HCT116 (cell line): ENCODE results near the gene CLIC3. TPM values are rescaled to one million over a fixed set of nuclear protein-coding genes. Genes with fewer than 3 reads are reported as not detected.

Experiments used
- ATAC-seq: fragments of 200-7000 bp; cut with Tn5 transposase; 2 replicates; pipeline ENCODE4 v1.9.1; 2020; ENCODE audit warnings: mild to moderate bottlenecking, moderate library complexity
- BruUV-seq: library from RNA; stranded (reverse); fragments of 400-500 nt; replicated peaks from 2 replicates; lab custom pipeline; 2021; lab: Mats Ljungman, UMichigan
- CTCF ChIA-PET: fragments of 300-600 bp; sonication (Branson Sonifier 250); formaldehyde crosslinking; loops from one replicate; lab custom pipeline; 2021; ENCODE audit warnings: antibody characterized with exemption; lab: Charles Lee
- POLR2A ChIA-PET: fragments of 300-600, 350-600 bp; sonication (Branson Sonifier 250); formaldehyde crosslinking; loops from one replicate; lab custom pipeline; 2021; ENCODE audit warnings: antibody characterized with exemption; lab: Charles Lee
- RAD21 ChIA-PET, 2 experiments: fragments of 300-600 bp; sonication (Branson Sonifier 250); formaldehyde crosslinking; loops; one replicate each; lab custom pipeline; 2023; ENCODE audit warnings: low total read pairs in 2 of 2; ENCODE audit not compliant: uncharacterized antibody in 2 of 2, unreplicated experiment in 2 of 2, low non-redundant PET in 1 of 2; lab: Charles Lee
- DNase-seq: peaks from one replicate; pipeline ENCODE4 v3.0.0-alpha.2; 2010; ENCODE audit warnings: low read depth, low spot score
- H2AFZ ChIP-seq: fragments of 200-600 bp; shearing (Covaris generic), sonication (generic); 2 replicates; pipeline ENCODE4 v1.6.1; 2017; ENCODE audit warnings: low read depth, mixed run types, mixed read lengths, antibody characterized with exemption, low read length; ENCODE audit not compliant: poor library complexity, severe bottlenecking
- H3K27ac ChIP-seq: 2 replicates; pipeline ENCODE4 v1.5.1; 2012; ENCODE audit warnings: low read depth, low read length
- H3K27me3 ChIP-seq: fragments of 200-600 bp; sonication (generic); 2 replicates; pipeline ENCODE4 v1.6.1; 2016; ENCODE audit warnings: mixed run types, low read length, mixed read lengths; ENCODE audit not compliant: insufficient read depth
- H3K36me3 ChIP-seq, 2 experiments: fragments of 200-500 bp in 1 of 2; fragments of 200-600 bp in 1 of 2; sonication (Bioruptor generic) in 1 of 2; sonication (generic) in 1 of 2; 2 replicates each; pipeline versions ENCODE4 v1.5.1 to v1.6.1; 2014 to 2016; ENCODE audit warnings: low read length in 2 of 2, inconsistent platforms in 1 of 2, mixed read lengths in 1 of 2, mixed run types in 1 of 2; ENCODE audit not compliant: insufficient read depth in 2 of 2, control insufficient read depth in 1 of 2
- H3K4me1 ChIP-seq, 2 experiments: fragments of 200-600 bp in 1 of 2; sonication (generic) in 1 of 2; 2 replicates each; pipeline versions ENCODE4 v1.5.1 to v1.6.1; 2012 to 2017; ENCODE audit warnings: low read length in 2 of 2, inconsistent platforms in 1 of 2, mild to moderate bottlenecking in 1 of 2, mixed read lengths in 1 of 2, mixed run types in 1 of 2, moderate library complexity in 1 of 2; ENCODE audit not compliant: insufficient read depth in 2 of 2, control insufficient read depth in 1 of 2
- H3K4me2 ChIP-seq: fragments of 200-600 bp; sonication (generic); 2 replicates; pipeline ENCODE4 v1.6.1; 2017; ENCODE audit warnings: mixed run types, low read length, mixed read lengths
- H3K4me3 ChIP-seq, 2 experiments: fragments of 200-600 bp in 1 of 2; sonication (generic) in 1 of 2; replicated peaks in 1 of 2; 2 replicates each; pipeline ENCODE4 v1.5.1; 2011 to 2016; ENCODE audit warnings: low read length in 2 of 2, control low read depth in 1 of 2, low read depth in 1 of 2, mild to moderate bottlenecking in 1 of 2, mixed read lengths in 1 of 2, mixed run types in 1 of 2
- H3K79me2 ChIP-seq: fragments of 200-600 bp; sonication (generic); 2 replicates; pipeline ENCODE4 v1.6.1; 2017; ENCODE audit warnings: mild to moderate bottlenecking, mixed run types, low read length, moderate library complexity, mixed read lengths; ENCODE audit not compliant: insufficient read depth
- H3K9ac ChIP-seq: fragments of 200-600 bp; sonication (generic); 2 replicates; pipeline ENCODE4 v1.6.1; 2016; ENCODE audit warnings: low read length, mixed read lengths
- H3K9me2 ChIP-seq: fragments of 200-600 bp; sonication (generic), shearing (Covaris generic); 2 replicates; pipeline ENCODE4 v1.6.1; 2017; ENCODE audit warnings: mixed run types, mild to moderate bottlenecking, moderate library complexity; ENCODE audit not compliant: insufficient read depth
- H3K9me3 ChIP-seq, 2 experiments: fragments of 200-500 bp in 1 of 2; fragments of 200-600 bp in 1 of 2; sonication (Bioruptor generic) in 1 of 2; sonication (generic) in 1 of 2; 2 replicates each; pipeline ENCODE4 v1.6.1; 2014 to 2017; ENCODE audit warnings: low read length in 2 of 2, mixed read lengths in 2 of 2, inconsistent platforms in 1 of 2, low read depth in 1 of 2, mild to moderate bottlenecking in 1 of 2, mixed run types in 1 of 2, moderate library complexity in 1 of 2; ENCODE audit not compliant: control insufficient read depth in 1 of 2, insufficient read depth in 1 of 2
- H4K20me1 ChIP-seq: fragments of 200-600 bp; sonication (generic), shearing (Covaris generic); 2 replicates; pipeline ENCODE4 v1.6.1; 2017; ENCODE audit warnings: mixed run types, mild to moderate bottlenecking, moderate library complexity; ENCODE audit not compliant: insufficient read depth
- CBX3 ChIP-seq: IDR thresholded peaks from 2 replicates; pipeline ENCODE4 v1.6.1; 2012; ENCODE audit warnings: low read depth
- CEBPB ChIP-seq: IDR thresholded peaks from 2 replicates; pipeline ENCODE4 v1.6.1; 2012; ENCODE audit warnings: low read depth
- EZH2phosphoT487 ChIP-seq: fragments of 200-600 bp; IDR thresholded peaks from 2 replicates; pipeline ENCODE4 v1.6.1; 2018; ENCODE audit warnings: antibody characterized with exemption, borderline replicate concordance
- JUND ChIP-seq: IDR thresholded peaks from 2 replicates; pipeline ENCODE4 v1.6.1; 2012
- POLR2A ChIP-seq: IDR thresholded peaks from 2 replicates; pipeline ENCODE4 v1.7.0; 2011; ENCODE audit warnings: borderline replicate concordance; ENCODE audit not compliant: insufficient read depth, insufficient read length; ENCODE audit errors: extremely low read depth
- SP1 ChIP-seq: IDR thresholded peaks from 2 replicates; pipeline ENCODE4 v1.6.1; 2012; ENCODE audit warnings: low read depth
- YY1 ChIP-seq: IDR thresholded peaks from 2 replicates; pipeline ENCODE4 v1.6.1; 2011; ENCODE audit warnings: low read length, low read depth, moderate library complexity, mild to moderate bottlenecking; ENCODE audit not compliant: insufficient replicate concordance; ENCODE audit errors: extremely low read depth
- ZFX ChIP-seq: fragments of 450-650 bp; IDR thresholded peaks from 2 replicates; pipeline ENCODE4 v1.6.1; 2017
- intact Hi-C: fragments of 100-400 bp; cut with micrococcal nuclease; formaldehyde crosslinking; loops from 2 replicates; pipeline ENCODE4 v1.10.0; 2022
- total RNA-seq: library from RNA; stranded (reverse); gene quantifications from one replicate; pipeline ENCODE4 v1.2.1, GENCODE V29; 2021; ENCODE audit not compliant: unreplicated experiment
- TF ChIP-seq, protein P1 (sequence below): IDR thresholded peaks from 2 replicates; pipeline ENCODE4 v1.6.1; 2012

Gene CLIC3
- total RNA-seq, 1 experiment from 2014 or later: 8.4 TPM

DNA sequence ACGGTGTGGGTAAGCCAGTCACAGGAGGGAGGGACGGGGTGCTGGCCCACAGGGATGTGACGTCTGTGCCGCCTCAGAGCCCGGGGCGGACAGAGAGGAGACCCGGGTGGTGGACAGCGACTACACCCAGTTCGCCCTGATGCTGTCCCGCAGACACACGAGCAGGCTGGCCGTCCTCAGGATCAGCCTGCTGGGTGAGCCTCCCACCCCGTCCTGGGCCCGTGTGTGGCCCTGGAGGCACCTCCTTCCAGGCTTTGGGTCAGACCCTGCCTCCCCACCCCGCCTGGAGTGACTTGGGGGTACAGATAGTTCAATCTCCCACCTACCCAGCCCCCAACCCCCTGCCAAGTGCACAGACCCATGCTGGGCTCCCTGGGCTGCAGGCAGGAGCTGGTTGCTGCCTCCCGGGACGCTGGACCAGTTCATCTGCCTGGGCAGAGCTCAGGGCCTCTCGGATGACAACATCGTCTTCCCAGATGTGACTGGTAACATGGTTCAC is 42.5 kb downstream of the CLIC3 start:
- H3K4me1 ChIP-seq: peaks cover 13 to 23% of the 10 kb centered on the region in 2 experiments
- RAD21 ChIA-PET: no interaction called here
- TF ChIP-seq ZFX (no peak), SP1 (no peak), YY1 (no peak), POLR2A (no peak), CEBPB (no peak)
- TF ChIP-seq, protein P1, sequence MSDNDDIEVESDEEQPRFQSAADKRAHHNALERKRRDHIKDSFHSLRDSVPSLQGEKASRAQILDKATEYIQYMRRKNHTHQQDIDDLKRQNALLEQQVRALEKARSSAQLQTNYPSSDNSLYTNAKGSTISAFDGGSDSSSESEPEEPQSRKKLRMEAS: no peak
- no peak overlapping the region for H3K9ac ChIP-seq
- no TSS peak for BruUV-seq
- H2AFZ ChIP-seq: no peak overlapping the region
- H4K20me1 ChIP-seq: no peaks in the 10 kb centered on the region
- H3K36me3 ChIP-seq: no peaks in the 10 kb centered on the region
- no peak overlapping the region for H3K4me3 ChIP-seq
- no peaks in the 10 kb centered on the region for H3K27me3 ChIP-seq
- CTCF ChIA-PET: no interaction called here
- H3K79me2 ChIP-seq: no peaks in the 10 kb centered on the region
- H3K27ac ChIP-seq: no peak overlapping the region
- POLR2A ChIA-PET: no interaction called here
- DNase-seq (no peak), ATAC-seq (no peak)
- H3K4me2 ChIP-seq: no peak overlapping the region
- intact Hi-C loops: no loop called here
- no peaks in the 10 kb centered on the region for H3K9me3 ChIP-seq
- no peaks in the 10 kb centered on the region for H3K9me2 ChIP-seq

DNA sequence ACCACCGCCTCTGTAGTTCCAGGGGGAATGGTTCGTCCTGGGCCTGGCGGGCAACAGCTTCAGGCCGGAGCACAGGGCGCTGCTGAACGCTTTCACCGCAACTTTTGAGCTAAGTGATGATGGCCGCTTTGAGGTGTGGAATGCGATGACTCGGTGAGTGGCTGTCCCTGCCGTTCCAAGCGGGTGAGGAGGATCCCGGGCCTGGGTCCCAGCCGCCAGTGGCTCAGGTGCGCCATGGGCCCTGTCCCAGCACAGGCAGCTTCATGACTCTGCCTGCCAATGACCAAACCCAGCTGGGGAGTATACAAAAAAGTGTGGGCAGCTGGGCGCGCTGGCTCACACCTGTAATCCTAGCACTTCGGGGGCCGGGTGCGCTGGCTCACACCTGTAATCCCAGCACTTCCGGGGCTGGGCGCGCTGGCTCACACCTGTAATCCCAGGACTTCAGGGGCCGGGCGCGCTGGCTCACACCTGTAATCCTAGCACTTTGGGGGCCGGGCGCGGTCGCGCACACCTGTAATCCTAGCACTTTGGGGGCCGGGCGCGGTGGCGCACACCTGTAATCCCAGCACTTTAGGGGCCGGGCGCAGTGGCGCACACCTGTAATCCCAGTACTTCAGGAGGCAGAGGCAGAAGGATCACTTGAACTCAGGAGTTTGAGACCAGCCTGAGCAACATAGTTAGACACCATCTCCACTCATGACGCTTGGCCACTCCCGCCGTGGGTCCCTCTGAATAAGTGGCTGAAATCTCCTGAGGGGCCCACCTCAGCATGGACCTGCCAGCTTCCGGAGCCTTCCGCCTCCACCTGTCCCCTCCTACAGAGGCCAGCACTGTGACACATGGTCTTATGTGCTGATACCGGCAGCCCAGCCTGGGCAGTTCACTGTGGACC is 43.2 kb downstream of the CLIC3 start:
- BruUV-seq: no TSS peak
- DNase-seq (no peak), ATAC-seq (no peak)
- H3K27ac ChIP-seq: no peak overlapping the region
- H3K27me3 ChIP-seq: no peaks in the 10 kb centered on the region
- TF ChIP-seq, protein P1: no peak
- TF ChIP-seq ZFX: no peak
- no peak for TF ChIP-seq CBX3
- TF ChIP-seq JUND: no peak
- TF ChIP-seq EZH2phosphoT487: no peak
- no peak overlapping the region for H3K9ac ChIP-seq
- peaks cover 19 to 30% of the 10 kb centered on the region in 2 experiments for H3K4me1 ChIP-seq
- no peaks in the 10 kb centered on the region for H3K9me2 ChIP-seq
- H3K79me2 ChIP-seq: no peaks in the 10 kb centered on the region
- H3K4me3 ChIP-seq: no peak overlapping the region
- H3K36me3 ChIP-seq: no peaks in the 10 kb centered on the region
- no peak overlapping the region for H3K4me2 ChIP-seq
- ChIA-PET CTCF (no interaction called here), RAD21 (no interaction called here), POLR2A (no interaction called here)
- H3K9me3 ChIP-seq: no peaks in the 10 kb centered on the region
- intact Hi-C loops: no loop called here
- H4K20me1 ChIP-seq: no peaks in the 10 kb centered on the region
- H2AFZ ChIP-seq: no peak overlapping the region
